MCF 10A (cell line): Measurements from ENCODE around the gene PHF19. TPM values are rescaled to one million over a fixed set of nuclear protein-coding genes. Genes with fewer than 3 reads are reported as not detected.
A peak's percentile ranks its signal among the peaks of the same experiment; 100 is the strongest.

ENCODE experiments used
- BruUV-seq: library from RNA; stranded (reverse); fragments of 400-500 nt; replicated peaks from 2 replicates; lab custom pipeline; 2021; lab: Mats Ljungman, UMichigan
- CTCF ChIA-PET: fragments of 300-600 bp; sonication (Branson Sonifier 250); formaldehyde crosslinking; extraction: SDS; loops from one replicate; lab custom pipeline; 2021; ENCODE audit warnings: antibody characterized with exemption, inconsistent platforms; lab: Yijun Ruan, JAX
- POLR2A ChIA-PET: fragments of 300-600, 350-650 bp; sonication (Branson Sonifier 250); formaldehyde crosslinking; extraction: SDS; loops from one replicate; lab custom pipeline; 2020; ENCODE audit warnings: antibody characterized with exemption, inconsistent platforms; lab: Yijun Ruan, JAX
- DNase-seq: peaks from one replicate; pipeline ENCODE4 v3.0.0-alpha.2; 2018; ENCODE audit not compliant: unreplicated experiment
- H3K27ac Mint-ChIP-seq: one replicate; pipeline ENCODE4 v1.8.0; 2022; ENCODE audit warnings: mild to moderate bottlenecking, low read depth, mixed read lengths; ENCODE audit not compliant: unreplicated experiment
- H3K27me3 Mint-ChIP-seq: one replicate; pipeline ENCODE4 v1.8.0; 2022; ENCODE audit warnings: mixed read lengths; ENCODE audit not compliant: insufficient read depth, unreplicated experiment
- H3K36me3 Mint-ChIP-seq: one replicate; pipeline ENCODE4 v1.8.0; 2022; ENCODE audit warnings: mild to moderate bottlenecking, moderate library complexity, mixed read lengths; ENCODE audit not compliant: insufficient read depth, unreplicated experiment
- H3K4me1 Mint-ChIP-seq: one replicate; pipeline ENCODE4 v1.8.0; 2022; ENCODE audit warnings: mixed read lengths; ENCODE audit not compliant: insufficient read depth, unreplicated experiment
- H3K4me3 Mint-ChIP-seq: one replicate; pipeline ENCODE4 v1.8.0; 2022; ENCODE audit warnings: mild to moderate bottlenecking, moderate library complexity, mixed read lengths; ENCODE audit not compliant: unreplicated experiment
- H3K9me3 Mint-ChIP-seq: one replicate; pipeline ENCODE4 v1.8.0; 2022; ENCODE audit warnings: mixed read lengths; ENCODE audit not compliant: unreplicated experiment
- CTCF ChIP-seq: fragments of 200-600 bp; IDR thresholded peaks from one replicate; pipeline ENCODE4 v1.8.0; 2022; ENCODE audit warnings: antibody characterized with exemption, mild to moderate bottlenecking; ENCODE audit not compliant: unreplicated experiment
- intact Hi-C: fragments of 100-400 bp; cut with micrococcal nuclease; formaldehyde crosslinking; loops from 2 replicates; pipeline ENCODE4 v1.14.1; 2022
- total RNA-seq: library from RNA; stranded (reverse); gene quantifications from 2 replicates; pipeline ENCODE4 v1.2.3, GENCODE V29; 2022

PHF19 gene
- total RNA-seq, 1 experiment from 2014 or later: 61.0 TPM

DNA sequence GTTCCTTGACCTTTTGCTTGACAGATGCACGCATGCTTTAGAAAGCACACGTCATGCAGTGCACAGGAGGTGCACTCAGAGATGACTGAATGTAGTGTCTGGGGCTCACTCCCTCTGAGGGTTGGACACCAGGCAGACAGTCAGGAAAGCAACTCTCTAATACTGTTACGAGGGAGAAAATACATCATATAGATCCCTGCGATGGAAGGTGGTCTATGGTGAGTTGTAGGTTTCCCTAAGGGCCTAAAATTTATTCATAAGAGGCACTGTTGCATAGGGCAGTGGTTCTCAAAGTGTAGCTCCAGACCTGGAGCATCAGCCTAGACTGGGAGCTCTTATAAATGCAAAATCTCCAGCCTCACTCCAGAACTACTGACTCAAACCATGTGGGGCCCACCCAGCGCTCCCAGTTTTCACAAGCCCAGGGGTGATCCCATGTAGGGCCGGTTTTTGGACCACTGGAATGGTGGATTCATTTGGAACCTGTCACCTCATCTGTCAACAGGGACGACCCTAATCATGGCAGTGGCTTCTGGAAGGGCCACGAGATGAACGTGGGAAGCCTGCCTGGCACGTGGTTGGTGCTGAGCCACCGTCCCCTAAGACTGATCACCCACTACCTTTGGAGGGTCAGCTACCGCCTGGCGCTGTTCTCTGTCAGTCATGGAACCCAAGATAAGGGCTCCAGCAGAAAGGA is 16.8 kb upstream of the PHF19 start:
- H3K4me1 Mint-ChIP-seq: peaks cover 13% of the 10 kb centered on the region
- intact Hi-C loops: no loop called here
- H3K27me3 Mint-ChIP-seq: no peaks in the 10 kb centered on the region
- H3K36me3 Mint-ChIP-seq: no peaks in the 10 kb centered on the region
- TF ChIP-seq CTCF: no peak
- H3K4me3 Mint-ChIP-seq: no peak overlapping the region
- no peaks in the 10 kb centered on the region for H3K9me3 Mint-ChIP-seq
- no peak for DNase-seq
- no TSS peak for BruUV-seq
- ChIA-PET CTCF (no interaction called here), POLR2A (no interaction called here)
- no peak overlapping the region for H3K27ac Mint-ChIP-seq

DNA sequence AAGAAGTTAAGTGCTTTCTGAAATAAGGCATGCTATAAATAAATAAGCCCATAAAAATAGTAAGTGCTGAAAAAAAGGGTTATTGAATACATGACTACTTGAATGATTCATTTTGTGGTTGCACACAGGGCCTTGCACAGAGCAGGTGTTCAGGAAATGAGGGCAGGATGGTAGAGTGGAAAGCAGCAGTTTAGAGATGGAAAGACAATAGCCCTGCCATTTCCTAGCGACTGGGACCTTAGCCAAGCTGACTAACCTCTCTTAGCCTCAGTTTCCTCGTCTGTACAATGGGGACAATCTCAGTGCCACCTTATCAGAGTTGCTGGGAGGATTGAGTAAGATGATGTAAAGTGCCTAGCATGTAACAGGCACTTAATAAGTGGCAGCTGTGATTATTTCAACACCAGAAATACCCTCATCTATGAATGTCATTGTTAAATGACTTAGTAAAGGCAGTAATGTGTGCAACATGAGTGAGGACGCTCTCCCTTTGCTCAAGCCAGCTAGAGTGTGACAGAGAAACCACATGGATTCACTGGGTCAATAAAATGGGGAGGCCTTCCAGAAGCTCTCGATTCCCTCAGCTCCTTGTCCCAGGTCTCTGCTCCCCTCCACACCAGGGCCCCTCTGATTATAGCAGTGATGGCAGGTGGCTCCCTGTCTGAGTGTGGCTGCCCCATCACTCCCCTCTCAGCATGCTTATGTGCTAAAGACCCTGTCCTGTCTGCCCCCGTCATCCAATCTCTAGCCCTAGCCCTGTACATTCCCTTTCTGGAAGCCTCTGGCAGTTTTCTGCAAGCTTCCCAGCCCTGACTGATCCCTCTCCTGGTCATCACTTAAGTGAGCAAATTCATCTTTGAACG is 16.0 kb upstream of the PHF19 start:
- BruUV-seq: no TSS peak
- CTCF ChIA-PET: interaction anchor here (0.6 kb wide), 1 partner anchor 588 kb away, joined by 3 read pairs; no protein-coding TSS in a partner anchor
- no peaks in the 10 kb centered on the region for H3K9me3 Mint-ChIP-seq

GRCh38 chr9:120891884-120892747 is 15.1 kb upstream of the PHF19 start:
- no peak for TF ChIP-seq CTCF
- Mint-ChIP-seq H3K36me3 (no peaks in the 10 kb centered on the region), H3K27ac (no peak overlapping the region), H3K4me1 (peaks cover 13% of the 10 kb centered on the region), H3K4me3 (no peak overlapping the region), H3K27me3 (no peaks in the 10 kb centered on the region), H3K9me3 (no peaks in the 10 kb centered on the region)
- POLR2A ChIA-PET: interaction anchor here (1.3 kb wide), 1 partner anchor 12 kb away, joined by 3 read pairs; no protein-coding TSS in a partner anchor
- DNase-seq: no peak
- CTCF ChIA-PET: interaction anchor here (0.6 kb wide), 1 partner anchor 589 kb away, joined by 3 read pairs; no protein-coding TSS in a partner anchor
- BruUV-seq: no TSS peak
- intact Hi-C loops: no loop called here

More for the DNA sequence above, 16.0 kb upstream of the PHF19 start:
- intact Hi-C loops: no loop called here
- H3K27ac Mint-ChIP-seq: no peak overlapping the region
- H3K36me3 Mint-ChIP-seq: no peaks in the 10 kb centered on the region
- DNase-seq: peak; percentile 71
- TF ChIP-seq CTCF: no peak
- POLR2A ChIA-PET: interaction anchor here (1.3 kb wide), 1 partner anchor 12 kb away, joined by 3 read pairs; no protein-coding TSS in a partner anchor
- no peak overlapping the region for H3K4me3 Mint-ChIP-seq
- peaks cover 13% of the 10 kb centered on the region for H3K4me1 Mint-ChIP-seq
- H3K27me3 Mint-ChIP-seq: no peaks in the 10 kb centered on the region
